ENCODE results near the gene TMEM170B.

GRCh38 chr6:11543919-11544518 is 6.5 kb downstream of the TMEM170B start:
- TF ChIP-seq EP300 (IDR thresholded peaks at IDR 0.05; ENCODE audit: borderline replicate concordance) (no peak), REST (IDR thresholded peaks at IDR 0.05; ENCODE audit: low read depth) (no peak), EGR1 (IDR thresholded peaks at IDR 0.05) (no peak), CEBPB (IDR thresholded peaks at IDR 0.05) (no peak), CREB1 (IDR thresholded peaks at IDR 0.05; ENCODE audit: low read depth) (no peak), YY1 (IDR thresholded peaks at IDR 0.05; ENCODE audit: low read depth) (no peak), TAF1 (IDR thresholded peaks at IDR 0.05; ENCODE audit: low read depth) (no peak), USF1 (IDR thresholded peaks at IDR 0.05) (no peak), MAX (IDR thresholded peaks at IDR 0.05) (no peak), RAD21 (IDR thresholded peaks at IDR 0.05; ENCODE audit: low read depth) (no peak)

All from Ishikawa (cell line).